Measurements from ENCODE around the gene ELAPOR2.
"Not testable (repeated sequence)": the region's sequence is repeated elsewhere in the genome, so short reads cannot be mapped to it uniquely, and the experiment has no call there.

ELAPOR2 gene

DNA sequence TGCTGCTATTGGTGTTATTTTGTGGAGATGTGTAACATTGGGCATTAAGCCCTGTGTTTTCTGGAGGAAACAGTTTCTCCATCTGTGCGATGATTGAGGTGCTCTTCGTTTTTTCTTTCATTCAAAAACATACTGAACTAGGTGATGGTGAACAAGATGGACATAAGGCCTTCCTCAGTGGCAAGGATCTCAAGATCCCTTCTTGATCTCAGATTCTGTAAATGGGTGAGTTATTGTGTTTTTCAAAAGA is 759 bp upstream of the ELAPOR2 start:
- Histone ChIP-seq H3K9ac (ENCODE audit: low read depth, low read length) (peak overlapping the region; percentile 69), H3K9me3 (ENCODE audit: control insufficient read depth, insufficient read depth, low read length) (no peaks in the 10 kb centered on the region), H3K4me1 (ENCODE audit: insufficient read depth, low read length) (no peaks in the 10 kb centered on the region), H3K36me3 (ENCODE audit: insufficient read depth, low read length) (no peaks in the 10 kb centered on the region)

DNA sequence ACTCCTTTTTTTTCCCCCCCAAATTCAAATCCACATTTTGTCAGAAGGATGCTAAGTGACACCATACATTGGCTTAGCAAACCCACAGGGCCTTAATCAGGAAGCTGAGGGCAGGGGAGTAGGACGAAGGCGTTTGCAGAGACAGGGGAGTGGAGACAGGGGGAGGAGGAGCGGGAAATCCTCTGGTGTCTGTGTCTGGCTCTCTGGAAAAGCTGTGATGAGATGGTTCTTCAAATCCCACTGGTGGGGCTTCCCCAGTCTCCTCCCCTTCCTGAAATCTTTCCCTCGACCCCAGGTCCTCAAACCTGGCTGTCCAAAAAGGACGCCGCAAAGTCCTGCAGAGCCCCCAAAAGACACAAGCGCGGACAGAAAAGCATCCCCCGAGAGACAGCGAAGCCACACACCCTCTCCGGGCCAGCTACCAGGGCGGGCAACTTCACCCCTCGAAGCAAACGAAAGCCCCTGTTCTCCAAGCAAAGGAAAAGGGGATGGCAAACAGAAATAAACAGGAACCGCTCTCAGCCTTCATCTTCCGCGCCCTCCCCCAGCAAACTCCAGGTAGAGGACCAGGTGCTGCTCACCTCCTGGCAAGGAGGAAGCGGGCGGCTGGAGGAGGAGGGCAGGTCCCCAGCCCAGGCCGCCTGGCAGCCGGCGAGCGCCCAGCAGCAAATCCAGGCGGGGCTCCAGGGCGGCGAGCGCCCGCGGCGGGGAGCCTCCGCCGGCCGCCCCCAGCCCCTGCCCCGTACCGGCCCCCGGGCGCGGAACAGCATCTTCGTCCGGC is 520 bp downstream of the ELAPOR2 start:
- H3K36me3 ChIP-seq (ENCODE audit: insufficient read depth, low read length), result no peaks in the 10 kb centered on the region
- no peaks in the 10 kb centered on the region for H3K4me1 ChIP-seq (ENCODE audit: insufficient read depth, low read length)
- H3K9ac ChIP-seq (ENCODE audit: low read depth, low read length), result peak overlapping the region; percentile 71; the same call in 1 of the 2 replicates
- H3K9me3 ChIP-seq (ENCODE audit: control insufficient read depth, insufficient read depth, low read length), result no peaks in the 10 kb centered on the region

DNA sequence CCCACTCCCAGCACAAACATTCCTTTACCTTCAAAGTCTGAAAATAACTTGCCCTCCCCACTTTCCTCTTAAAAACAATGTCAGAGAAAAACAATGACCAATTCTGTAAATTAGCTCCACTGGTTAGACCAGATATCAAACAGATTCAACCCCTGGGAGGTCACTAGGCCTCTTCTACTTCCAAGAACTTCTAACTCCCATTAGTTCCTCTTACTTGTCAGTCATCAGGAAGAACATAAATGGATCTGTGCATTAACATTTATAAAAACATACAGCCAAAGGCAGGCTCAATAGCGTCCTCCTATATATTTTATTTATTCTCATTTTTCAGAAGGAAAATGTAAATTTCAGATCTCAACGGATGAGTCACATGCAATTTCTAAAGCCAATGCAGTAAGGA is 2.2 kb downstream of the ELAPOR2 start:
- Histone ChIP-seq H3K4me1 (ENCODE audit: insufficient read depth, low read length) (no peaks in the 10 kb centered on the region), H3K9ac (ENCODE audit: low read depth, low read length) (no peak overlapping the region), H3K36me3 (ENCODE audit: insufficient read depth, low read length) (no peaks in the 10 kb centered on the region), H3K9me3 (ENCODE audit: control insufficient read depth, insufficient read depth, low read length) (no peaks in the 10 kb centered on the region)

DNA sequence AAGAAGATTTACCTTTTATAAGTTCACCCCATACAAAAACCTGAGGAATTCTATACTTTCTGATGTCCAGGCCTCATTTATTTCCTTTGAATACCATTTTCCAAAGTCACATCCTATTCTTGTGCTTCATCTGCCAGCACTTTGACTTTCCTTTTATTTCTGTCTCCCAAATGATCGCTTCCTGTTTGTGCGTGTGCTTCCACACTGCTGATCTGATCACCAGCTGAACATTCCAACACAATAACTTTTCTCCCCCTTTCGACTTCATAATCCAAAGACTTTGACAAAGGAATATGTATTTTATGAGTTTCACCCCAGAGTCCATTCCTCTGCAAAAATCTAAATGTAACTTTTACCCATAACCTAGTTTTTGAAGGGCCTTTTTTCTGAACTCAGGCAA is 3.1 kb downstream of the ELAPOR2 start:
- Histone ChIP-seq H3K36me3 (ENCODE audit: insufficient read depth, low read length) (no peaks in the 10 kb centered on the region), H3K9me3 (ENCODE audit: control insufficient read depth, insufficient read depth, low read length) (no peaks in the 10 kb centered on the region), H3K9ac (ENCODE audit: low read depth, low read length) (no peak overlapping the region), H3K4me1 (ENCODE audit: insufficient read depth, low read length) (no peaks in the 10 kb centered on the region)

GRCh38 chr7:87048839-87049238 is 10.6 kb downstream of the ELAPOR2 start:
- Histone ChIP-seq H3K4me1 (ENCODE audit: insufficient read depth, low read length) (no peaks in the 10 kb centered on the region), H3K9ac (ENCODE audit: low read depth, low read length) (no peak overlapping the region), H3K36me3 (ENCODE audit: insufficient read depth, low read length) (no peaks in the 10 kb centered on the region)

GRCh38 chr7:87046456-87046855 is 13.0 kb downstream of the ELAPOR2 start:
- Histone ChIP-seq H3K36me3 (ENCODE audit: insufficient read depth, low read length) (no peaks in the 10 kb centered on the region), H3K4me1 (ENCODE audit: insufficient read depth, low read length) (no peaks in the 10 kb centered on the region), H3K9ac (ENCODE audit: low read depth, low read length) (no peak overlapping the region), H3K9me3 (ENCODE audit: control insufficient read depth, insufficient read depth, low read length) (no peaks in the 10 kb centered on the region)

More at GRCh38 chr7:87048839-87049238, 10.6 kb downstream of the ELAPOR2 start:
- H3K9me3 ChIP-seq (ENCODE audit: control insufficient read depth, insufficient read depth, low read length), result no peaks in the 10 kb centered on the region

DNA sequence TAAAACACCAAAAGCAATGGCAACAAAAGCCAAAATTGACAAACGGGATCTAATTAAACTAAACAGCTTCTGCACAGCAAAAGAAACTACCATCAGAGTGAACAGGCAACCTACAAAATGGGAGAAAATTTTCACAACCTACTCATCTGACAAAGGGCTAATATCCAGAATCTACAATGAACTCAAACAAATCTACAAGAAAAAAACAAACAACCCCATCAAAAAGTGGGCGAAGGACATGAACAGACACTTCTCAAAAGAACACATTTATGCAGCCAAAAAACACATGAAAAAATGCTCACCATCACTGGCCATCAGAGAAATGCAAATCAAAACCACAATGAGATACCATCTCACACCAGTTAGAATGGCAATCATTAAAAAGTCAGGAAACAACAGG is 14.7 kb downstream of the ELAPOR2 start:
- not testable (repeated sequence) for H3K4me1 ChIP-seq (ENCODE audit: insufficient read depth, low read length); H3K9me3 ChIP-seq (ENCODE audit: control insufficient read depth, insufficient read depth, low read length); H3K36me3 ChIP-seq (ENCODE audit: insufficient read depth, low read length); H3K9ac ChIP-seq (ENCODE audit: low read depth, low read length)

DNA sequence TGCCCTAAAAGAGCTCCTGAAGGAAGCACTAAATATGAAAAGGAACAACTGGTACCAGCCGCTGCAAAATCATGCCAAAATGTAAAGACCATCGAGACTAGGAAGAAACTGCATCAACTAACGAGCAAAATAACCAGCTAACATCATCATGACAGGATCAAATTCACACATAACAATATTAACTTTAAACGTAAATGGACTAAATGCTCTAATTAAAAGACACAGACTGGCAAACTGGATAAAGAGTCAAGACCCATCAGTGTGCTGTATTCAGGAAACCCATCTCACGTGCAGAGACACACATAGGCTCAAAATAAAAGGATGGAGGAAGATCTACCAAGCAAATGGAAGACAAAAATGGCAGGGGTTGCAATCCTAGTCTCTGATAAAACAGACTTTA is 17.9 kb downstream of the ELAPOR2 start:
- not testable (repeated sequence) for H3K4me1 ChIP-seq (ENCODE audit: insufficient read depth, low read length); H3K36me3 ChIP-seq (ENCODE audit: insufficient read depth, low read length); H3K9ac ChIP-seq (ENCODE audit: low read depth, low read length); H3K9me3 ChIP-seq (ENCODE audit: control insufficient read depth, insufficient read depth, low read length)

DNA sequence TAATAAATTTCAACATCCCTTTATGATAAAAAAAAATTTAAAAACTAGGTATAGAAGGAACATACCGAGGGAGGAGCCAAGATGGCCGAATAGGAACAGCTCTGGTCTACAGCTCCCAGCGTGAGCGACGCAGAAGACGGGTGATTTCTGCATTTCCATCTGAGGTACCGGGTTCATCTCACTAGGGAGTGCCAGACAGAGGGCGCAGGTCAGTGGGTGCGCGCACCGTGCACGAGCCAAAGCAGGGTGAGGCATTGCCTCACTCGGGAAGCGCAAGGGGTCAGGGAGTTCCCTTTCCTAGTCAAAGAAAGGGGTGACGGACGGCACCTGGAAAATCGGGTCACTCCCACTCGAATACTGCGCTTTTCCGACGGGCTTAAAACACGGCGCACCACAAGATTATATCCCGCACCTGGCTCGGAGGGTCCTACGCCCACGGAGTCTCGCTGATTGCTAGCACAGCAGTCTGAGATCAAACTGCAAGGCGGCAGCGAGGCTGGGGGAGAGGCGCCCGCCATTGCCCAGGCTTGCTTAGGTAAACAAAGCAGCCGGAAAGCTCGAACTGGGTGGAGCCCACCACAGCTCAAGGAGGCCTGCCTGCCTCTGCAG is 19.7 kb downstream of the ELAPOR2 start:
- peak overlapping the region; percentile 89 for H3K9ac ChIP-seq (ENCODE audit: low read depth, low read length)
- not testable (repeated sequence) for H3K9me3 ChIP-seq (ENCODE audit: control insufficient read depth, insufficient read depth, low read length); H3K4me1 ChIP-seq (ENCODE audit: insufficient read depth, low read length); H3K36me3 ChIP-seq (ENCODE audit: insufficient read depth, low read length)

DNA sequence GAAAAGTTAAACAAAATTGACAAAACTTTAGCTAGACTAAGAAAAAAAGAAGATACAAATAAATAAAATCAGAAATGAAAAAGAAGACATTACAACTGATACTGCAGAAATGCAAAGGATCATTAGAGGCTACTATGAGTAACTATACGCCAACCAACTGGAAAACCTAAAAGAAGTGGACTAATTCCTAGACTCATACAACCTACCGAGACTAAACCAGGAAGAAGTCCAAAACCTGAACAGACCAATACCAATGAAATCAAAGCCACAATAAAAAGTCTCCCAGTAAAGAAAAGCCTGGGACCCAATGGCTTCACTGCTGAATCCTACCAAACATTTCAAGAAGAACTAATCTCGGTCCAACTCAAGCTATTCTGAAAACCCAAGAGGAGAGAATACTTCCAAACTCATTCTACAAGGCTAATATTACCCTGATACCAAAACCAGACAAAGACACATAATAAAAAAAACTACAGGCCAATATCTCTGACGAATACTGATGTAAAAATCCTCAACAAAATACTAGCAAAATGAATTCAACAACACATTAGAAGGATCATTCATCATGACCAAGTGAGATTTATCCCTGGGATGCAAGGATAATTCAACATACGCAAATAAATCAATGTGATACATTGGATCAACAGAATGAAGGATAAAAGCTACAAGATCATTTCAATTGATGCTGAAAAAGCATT is 20.3 kb downstream of the ELAPOR2 start:
- Histone ChIP-seq H3K4me1 (ENCODE audit: insufficient read depth, low read length) (no peaks in the 10 kb centered on the region), H3K9me3 (ENCODE audit: control insufficient read depth, insufficient read depth, low read length) (no peaks in the 10 kb centered on the region), H3K36me3 (ENCODE audit: insufficient read depth, low read length) (no peaks in the 10 kb centered on the region), H3K9ac (ENCODE audit: low read depth, low read length) (peak overlapping the region; percentile 89)

DNA sequence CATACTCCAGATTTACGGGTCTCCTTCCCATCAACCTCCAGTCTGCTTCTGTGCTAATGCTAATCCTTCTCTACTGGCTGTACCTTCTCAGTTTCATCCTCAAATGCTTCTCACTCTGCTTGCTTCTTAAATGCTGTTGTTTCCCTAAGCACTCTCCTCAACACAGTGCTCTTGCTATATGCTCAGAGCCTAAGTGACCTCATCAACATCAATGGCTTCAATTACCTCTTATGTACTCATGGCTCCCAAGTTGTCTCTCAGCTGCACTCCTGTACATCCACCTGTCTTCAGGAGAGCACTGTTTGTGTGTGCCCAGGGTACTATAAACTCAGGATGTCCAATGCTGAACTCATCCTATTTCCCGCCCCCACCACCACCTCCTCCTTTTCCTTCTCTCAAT is 22.5 kb downstream of the ELAPOR2 start:
- Histone ChIP-seq H3K9me3 (ENCODE audit: control insufficient read depth, insufficient read depth, low read length) (no peaks in the 10 kb centered on the region), H3K4me1 (ENCODE audit: insufficient read depth, low read length) (no peaks in the 10 kb centered on the region), H3K36me3 (ENCODE audit: insufficient read depth, low read length) (no peaks in the 10 kb centered on the region), H3K9ac (ENCODE audit: low read depth, low read length) (no peak overlapping the region)

DNA sequence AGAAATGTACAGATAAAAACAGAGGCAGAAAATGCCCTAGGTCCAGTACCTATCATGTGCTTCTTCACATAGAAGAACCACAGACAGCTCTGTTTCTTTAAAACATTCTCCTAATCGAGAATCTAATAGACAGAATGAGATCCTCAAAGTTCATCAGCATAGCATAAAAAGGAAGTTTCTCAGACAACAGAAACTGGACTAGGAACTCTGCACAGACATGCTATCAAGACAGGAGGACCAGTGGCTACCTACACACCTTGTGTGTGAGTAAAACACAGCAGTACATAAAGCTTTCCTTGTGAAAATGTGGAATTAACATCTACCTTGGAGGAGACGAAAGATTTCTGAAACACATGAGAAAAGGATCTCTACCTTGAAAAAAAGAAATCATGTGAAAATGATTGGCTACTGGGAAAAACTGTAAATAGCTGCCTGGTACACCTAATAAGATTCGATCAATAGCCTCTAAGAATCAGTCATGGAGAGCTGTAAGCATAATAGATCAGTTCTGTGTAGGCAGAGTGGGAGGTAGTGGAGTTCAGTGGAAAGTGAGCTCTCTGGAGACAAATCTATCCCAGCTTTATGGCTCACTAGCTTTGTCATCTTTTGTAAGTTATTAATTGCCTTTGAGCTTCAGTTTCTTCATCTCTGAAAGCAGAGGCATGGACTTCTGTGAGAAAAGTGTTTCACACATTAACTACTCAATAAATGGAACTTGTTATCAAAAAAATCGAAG is 26.7 kb downstream of the ELAPOR2 start:
- Histone ChIP-seq H3K36me3 (ENCODE audit: insufficient read depth, low read length) (no peaks in the 10 kb centered on the region), H3K9me3 (ENCODE audit: control insufficient read depth, insufficient read depth, low read length) (no peaks in the 10 kb centered on the region), H3K4me1 (ENCODE audit: insufficient read depth, low read length) (peaks cover 11% of the 10 kb centered on the region; the same call in 1 of the 2 replicates), H3K9ac (ENCODE audit: low read depth, low read length) (no peak overlapping the region)

DNA sequence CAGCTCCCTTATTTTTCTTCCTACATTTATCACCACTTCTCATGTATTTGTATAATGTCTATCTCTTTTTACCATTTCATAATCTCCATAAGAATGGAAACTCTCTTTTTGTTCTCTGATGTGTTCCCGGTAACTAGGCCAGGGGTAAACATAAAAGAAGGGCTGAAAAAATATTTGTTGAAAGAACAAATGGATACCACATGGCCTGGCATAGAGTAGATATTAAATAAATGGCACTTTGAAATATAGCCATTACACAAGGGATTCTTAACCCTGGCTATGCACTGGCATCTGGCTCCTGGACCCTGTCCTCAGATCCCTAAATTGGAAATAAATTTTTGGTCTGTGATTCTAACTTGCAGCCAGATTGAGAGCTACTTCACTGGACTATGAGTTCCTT is 30.4 kb downstream of the ELAPOR2 start:
- Histone ChIP-seq H3K36me3 (ENCODE audit: insufficient read depth, low read length) (no peaks in the 10 kb centered on the region), H3K4me1 (ENCODE audit: insufficient read depth, low read length) (peaks cover 11% of the 10 kb centered on the region; the same call in 1 of the 2 replicates), H3K9me3 (ENCODE audit: control insufficient read depth, insufficient read depth, low read length) (no peaks in the 10 kb centered on the region), H3K9ac (ENCODE audit: low read depth, low read length) (no peak overlapping the region)

- no peaks in the 10 kb centered on the region for H3K9me3 ChIP-seq (ENCODE audit: control insufficient read depth, insufficient read depth, low read length)
- H3K4me1 ChIP-seq (ENCODE audit: insufficient read depth, low read length), result peaks cover 11% of the 10 kb centered on the region; the same call in 1 of the 2 replicates
- no peaks in the 10 kb centered on the region for H3K36me3 ChIP-seq (ENCODE audit: insufficient read depth, low read length)
- H3K9ac ChIP-seq (ENCODE audit: low read depth, low read length), result no peak overlapping the region
Observed at GRCh38 chr7:87028636-87029035, 30.8 kb downstream of the ELAPOR2 start.

All from ES-I3 (cell line).